ENCODE results near the gene SOHLH1. TPM values are rescaled to one million over a fixed set of nuclear protein-coding genes. Genes with fewer than 3 reads are reported as not detected.

SOHLH1 gene
- total RNA-seq, 1 experiment from 2014 or later = not detected

DNA sequence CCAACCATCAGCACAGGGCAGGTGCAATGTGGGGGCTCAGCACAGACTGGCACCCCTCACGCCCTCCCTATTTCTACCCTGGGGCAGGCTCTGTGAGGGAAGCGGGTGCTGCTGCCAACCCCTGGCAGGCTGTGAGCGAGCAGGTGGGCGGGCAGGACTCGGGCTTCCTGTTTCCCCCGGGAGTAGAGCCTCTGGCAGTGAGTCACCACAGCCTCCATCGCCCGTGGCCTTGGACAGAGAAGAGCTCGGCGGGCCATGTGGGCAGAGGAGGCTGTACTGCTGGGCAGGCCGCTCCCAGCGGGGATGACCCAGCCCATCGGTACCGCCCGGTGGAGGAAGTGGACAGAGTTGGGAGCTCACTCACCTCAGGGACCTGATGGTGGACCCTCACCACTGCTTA lies 19.3 kb upstream of the SOHLH1 start:
- no peaks in the 10 kb centered on the region for H3K9me3 ChIP-seq (ENCODE audit: control insufficient read depth in 1 of 2, insufficient read depth in 1 of 2, low read depth in 1 of 2, low read length in 2 of 2)
- ChIA-PET RAD21 (ENCODE audit: low non-redundant PET in 1 of 2, low total read pairs in 2 of 2, uncharacterized antibody in 2 of 2, unreplicated experiment in 2 of 2) (no interaction called here), POLR2A (no interaction called here), CTCF (no interaction called here)
- H4K20me1 ChIP-seq (ENCODE audit: insufficient read depth) = no peaks in the 10 kb centered on the region
- H3K27me3 ChIP-seq (ENCODE audit: insufficient read depth, low read length) = no peaks in the 10 kb centered on the region
- peak; percentile 80 for ATAC-seq
- H3K9me2 ChIP-seq (ENCODE audit: insufficient read depth) = no peaks in the 10 kb centered on the region
- BruUV-seq (replicated peaks) = no TSS peak
- H3K4me1 ChIP-seq (ENCODE audit: control insufficient read depth in 1 of 2, insufficient read depth in 2 of 2, low read length in 2 of 2) = peaks cover 6 to 12% of the 10 kb centered on the region in 2 experiments; a peak in 3 of 4 replicates
- peak overlapping the region; percentile 41 for H3K4me2 ChIP-seq (ENCODE audit: low read length)
- no peak for TF ChIP-seq CEBPB (IDR thresholded peaks at IDR 0.05; ENCODE audit: low read depth)
- TF ChIP-seq EGR1 (IDR thresholded peaks at IDR 0.05; ENCODE audit: low read depth) = peak; percentile 76
- TF ChIP-seq POLR2AphosphoS5 (IDR thresholded peaks at IDR 0.05; ENCODE audit: low read depth, low read length) = no peak
- TF ChIP-seq ELF1 (IDR thresholded peaks at IDR 0.05; ENCODE audit: borderline replicate concordance, low read depth) = no peak
- peak; percentile 12 for DNase-seq (ENCODE audit: low read depth, low spot score)
- intact Hi-C loops (cut with micrococcal nuclease) = no loop called here
- no peak overlapping the region for H2AFZ ChIP-seq (ENCODE audit: low read depth, low read length, poor library complexity, severe bottlenecking)
- no peaks in the 10 kb centered on the region for H3K79me2 ChIP-seq (ENCODE audit: insufficient read depth, low read length)
- H3K4me3 ChIP-seq (replicated peaks in 1 of 2; ENCODE audit: low read depth in 1 of 2, low read length in 2 of 2) = no peak overlapping the region
- H3K9ac ChIP-seq (ENCODE audit: low read length) = no peak overlapping the region
- no peaks in the 10 kb centered on the region for H3K36me3 ChIP-seq (ENCODE audit: control insufficient read depth in 1 of 2, insufficient read depth in 2 of 2, low read length in 2 of 2)
- no peak overlapping the region for H3K27ac ChIP-seq (ENCODE audit: low read depth, low read length)

DNA sequence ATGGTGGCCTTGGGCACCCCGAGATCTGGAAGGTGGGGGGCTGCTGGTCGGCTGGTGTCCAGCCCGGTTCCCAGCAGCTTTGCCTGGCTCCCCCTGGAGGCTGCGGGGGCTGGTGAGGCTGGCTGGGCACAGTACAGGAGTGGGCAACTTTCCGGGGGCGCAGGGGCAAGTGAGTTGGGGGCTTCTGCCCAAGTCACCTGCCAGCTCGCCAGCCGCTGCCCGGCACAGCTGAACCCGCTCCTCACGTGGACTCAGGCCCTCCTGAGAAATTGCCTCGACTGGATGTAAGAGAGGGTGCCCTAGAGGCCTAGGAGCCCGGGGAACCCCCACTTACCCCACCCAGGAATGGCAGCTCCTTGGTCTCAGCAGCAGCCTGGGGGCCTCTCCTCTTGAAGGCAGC lies 18.1 kb upstream of the SOHLH1 start:
- no peak for DNase-seq (ENCODE audit: low read depth, low spot score)
- Histone ChIP-seq H3K27ac (ENCODE audit: low read depth, low read length) (no peak overlapping the region), H2AFZ (ENCODE audit: low read depth, low read length, poor library complexity, severe bottlenecking) (no peak overlapping the region), H3K9ac (ENCODE audit: low read length) (no peak overlapping the region), H3K4me2 (ENCODE audit: low read length) (no peak overlapping the region), H3K79me2 (ENCODE audit: insufficient read depth, low read length) (no peaks in the 10 kb centered on the region), H3K27me3 (ENCODE audit: insufficient read depth, low read length) (no peaks in the 10 kb centered on the region), H4K20me1 (ENCODE audit: insufficient read depth) (no peaks in the 10 kb centered on the region), H3K4me3 (replicated peaks in 1 of 2; ENCODE audit: low read depth in 1 of 2, low read length in 2 of 2) (no peak overlapping the region), H3K9me3 (ENCODE audit: control insufficient read depth in 1 of 2, insufficient read depth in 1 of 2, low read depth in 1 of 2, low read length in 2 of 2) (no peaks in the 10 kb centered on the region), H3K9me2 (ENCODE audit: insufficient read depth) (no peaks in the 10 kb centered on the region), H3K4me1 (ENCODE audit: control insufficient read depth in 1 of 2, insufficient read depth in 2 of 2, low read length in 2 of 2) (peaks cover 6 to 12% of the 10 kb centered on the region in 2 experiments; a peak in 3 of 4 replicates), H3K36me3 (ENCODE audit: control insufficient read depth in 1 of 2, insufficient read depth in 2 of 2, low read length in 2 of 2) (no peaks in the 10 kb centered on the region)
- no peak for ATAC-seq
- POLR2A ChIA-PET = no interaction called here
- RAD21 ChIA-PET (ENCODE audit: low non-redundant PET in 1 of 2, low total read pairs in 2 of 2, uncharacterized antibody in 2 of 2, unreplicated experiment in 2 of 2) = no interaction called here
- intact Hi-C loops (cut with micrococcal nuclease) = no loop called here
- CTCF ChIA-PET = no interaction called here
- TF ChIP-seq SIN3A (IDR thresholded peaks at IDR 0.05; ENCODE audit: low read depth) = no peak
- TF ChIP-seq, protein P1, sequence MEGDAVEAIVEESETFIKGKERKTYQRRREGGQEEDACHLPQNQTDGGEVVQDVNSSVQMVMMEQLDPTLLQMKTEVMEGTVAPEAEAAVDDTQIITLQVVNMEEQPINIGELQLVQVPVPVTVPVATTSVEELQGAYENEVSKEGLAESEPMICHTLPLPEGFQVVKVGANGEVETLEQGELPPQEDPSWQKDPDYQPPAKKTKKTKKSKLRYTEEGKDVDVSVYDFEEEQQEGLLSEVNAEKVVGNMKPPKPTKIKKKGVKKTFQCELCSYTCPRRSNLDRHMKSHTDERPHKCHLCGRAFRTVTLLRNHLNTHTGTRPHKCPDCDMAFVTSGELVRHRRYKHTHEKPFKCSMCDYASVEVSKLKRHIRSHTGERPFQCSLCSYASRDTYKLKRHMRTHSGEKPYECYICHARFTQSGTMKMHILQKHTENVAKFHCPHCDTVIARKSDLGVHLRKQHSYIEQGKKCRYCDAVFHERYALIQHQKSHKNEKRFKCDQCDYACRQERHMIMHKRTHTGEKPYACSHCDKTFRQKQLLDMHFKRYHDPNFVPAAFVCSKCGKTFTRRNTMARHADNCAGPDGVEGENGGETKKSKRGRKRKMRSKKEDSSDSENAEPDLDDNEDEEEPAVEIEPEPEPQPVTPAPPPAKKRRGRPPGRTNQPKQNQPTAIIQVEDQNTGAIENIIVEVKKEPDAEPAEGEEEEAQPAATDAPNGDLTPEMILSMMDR (IDR thresholded peaks at IDR 0.05 in 2 of 3, conservative IDR thresholded peaks at IDR 0.05 in 1 of 3; ENCODE audit: borderline replicate concordance in 1 of 3, insufficient read depth in 1 of 3, low read depth in 2 of 3, low read length in 2 of 3) = peak in 2 of 3 experiments; percentile 10 to 18; a peak in 1 of 6 replicates
- no TSS peak for BruUV-seq (replicated peaks)

All from HCT116 (cell line).